ENCODE data around the gene CXCL16. TPM values are rescaled to one million over a fixed set of nuclear protein-coding genes. Genes with fewer than 3 reads are reported as not detected.

CXCL16 gene
- total and polyA plus RNA-seq, 2 of the 13 experiments (the other 11 are each of a cell fraction or from before 2014, with no cell fraction given), result 9.4 to 101 TPM

DNA sequence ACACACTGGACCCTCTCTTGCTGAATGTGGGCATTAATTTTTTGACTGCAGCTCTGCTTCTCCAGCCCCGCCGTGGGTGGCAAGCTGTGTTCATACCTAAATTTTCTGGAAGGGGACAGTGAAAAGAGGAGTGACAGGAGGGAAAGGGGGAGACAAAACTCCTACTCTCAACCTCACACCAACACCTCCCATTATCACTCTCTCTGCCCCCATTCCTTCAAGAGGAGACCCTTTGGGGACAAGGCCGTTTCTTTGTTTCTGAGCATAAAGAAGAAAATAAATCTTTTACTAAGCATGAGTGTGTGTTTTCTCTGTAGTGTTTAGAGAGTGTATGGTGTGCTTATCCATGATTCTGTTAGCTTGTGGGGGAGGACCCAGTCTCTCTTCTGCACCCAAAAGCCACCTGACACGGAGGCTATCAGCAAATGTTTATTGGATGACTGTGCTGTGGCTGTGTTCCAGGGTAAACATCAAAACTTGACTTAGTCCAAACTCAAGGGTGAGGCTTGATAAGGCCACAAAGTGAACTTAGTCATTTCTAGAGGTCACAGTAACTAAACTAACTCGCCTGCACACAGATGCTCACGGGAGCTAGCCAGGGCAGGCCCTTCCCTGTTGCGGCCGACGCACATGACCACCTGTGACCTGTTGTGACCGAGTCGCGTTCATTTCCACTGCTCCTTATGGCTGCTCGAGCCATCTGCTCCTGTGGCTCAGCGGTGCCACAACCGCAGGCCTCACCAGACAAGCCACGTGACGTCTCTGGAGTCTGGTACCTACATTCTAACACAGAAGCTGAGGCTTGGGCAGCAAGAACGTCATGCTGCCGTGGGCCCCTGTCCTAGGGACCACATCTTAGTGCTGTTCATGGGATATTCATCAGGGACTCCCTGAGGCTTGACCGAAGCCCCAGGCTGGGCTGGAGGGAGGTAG is 18.3 kb downstream of the CXCL16 start (continued):
- TF ChIP-seq, protein P1, sequence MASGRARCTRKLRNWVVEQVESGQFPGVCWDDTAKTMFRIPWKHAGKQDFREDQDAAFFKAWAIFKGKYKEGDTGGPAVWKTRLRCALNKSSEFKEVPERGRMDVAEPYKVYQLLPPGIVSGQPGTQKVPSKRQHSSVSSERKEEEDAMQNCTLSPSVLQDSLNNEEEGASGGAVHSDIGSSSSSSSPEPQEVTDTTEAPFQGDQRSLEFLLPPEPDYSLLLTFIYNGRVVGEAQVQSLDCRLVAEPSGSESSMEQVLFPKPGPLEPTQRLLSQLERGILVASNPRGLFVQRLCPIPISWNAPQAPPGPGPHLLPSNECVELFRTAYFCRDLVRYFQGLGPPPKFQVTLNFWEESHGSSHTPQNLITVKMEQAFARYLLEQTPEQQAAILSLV (CRISPR knock-in tag; IDR thresholded peaks at IDR 0.05; ENCODE audit: borderline replicate concordance), result peak; percentile 60; the same call in 1 of the 2 replicates
- TF ChIP-seq RBM39 (IDR thresholded peaks at IDR 0.05; ENCODE audit: low read depth, low read length, poor library complexity, severe bottlenecking), result no peak
- TF ChIP-seq JARID2 (CRISPR knock-in tag; IDR thresholded peaks at IDR 0.05; ENCODE audit: insufficient replicate concordance), result no peak
- TF ChIP-seq ZNF530 (CRISPR knock-in tag; IDR thresholded peaks at IDR 0.05; ENCODE audit: low read depth), result no peak
- TF ChIP-seq KDM5A (IDR thresholded peaks at IDR 0.05; ENCODE audit: borderline replicate concordance, low read length), result no peak
- TF ChIP-seq GATA4 (IDR thresholded peaks at IDR 0.05; ENCODE audit: borderline replicate concordance, low read depth), result no peak
- no peak; the same call in 1 of the 2 replicates for TF ChIP-seq ZKSCAN1 (IDR thresholded peaks at IDR 0.05; ENCODE audit: low read length)
- TF ChIP-seq, protein P2, sequence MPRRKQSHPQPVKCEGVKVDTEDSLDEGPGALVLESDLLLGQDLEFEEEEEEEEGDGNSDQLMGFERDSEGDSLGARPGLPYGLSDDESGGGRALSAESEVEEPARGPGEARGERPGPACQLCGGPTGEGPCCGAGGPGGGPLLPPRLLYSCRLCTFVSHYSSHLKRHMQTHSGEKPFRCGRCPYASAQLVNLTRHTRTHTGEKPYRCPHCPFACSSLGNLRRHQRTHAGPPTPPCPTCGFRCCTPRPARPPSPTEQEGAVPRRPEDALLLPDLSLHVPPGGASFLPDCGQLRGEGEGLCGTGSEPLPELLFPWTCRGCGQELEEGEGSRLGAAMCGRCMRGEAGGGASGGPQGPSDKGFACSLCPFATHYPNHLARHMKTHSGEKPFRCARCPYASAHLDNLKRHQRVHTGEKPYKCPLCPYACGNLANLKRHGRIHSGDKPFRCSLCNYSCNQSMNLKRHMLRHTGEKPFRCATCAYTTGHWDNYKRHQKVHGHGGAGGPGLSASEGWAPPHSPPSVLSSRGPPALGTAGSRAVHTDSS (CRISPR knock-in tag; conservative IDR thresholded peaks at IDR 0.05), result no peak
- TF ChIP-seq, protein P3, sequence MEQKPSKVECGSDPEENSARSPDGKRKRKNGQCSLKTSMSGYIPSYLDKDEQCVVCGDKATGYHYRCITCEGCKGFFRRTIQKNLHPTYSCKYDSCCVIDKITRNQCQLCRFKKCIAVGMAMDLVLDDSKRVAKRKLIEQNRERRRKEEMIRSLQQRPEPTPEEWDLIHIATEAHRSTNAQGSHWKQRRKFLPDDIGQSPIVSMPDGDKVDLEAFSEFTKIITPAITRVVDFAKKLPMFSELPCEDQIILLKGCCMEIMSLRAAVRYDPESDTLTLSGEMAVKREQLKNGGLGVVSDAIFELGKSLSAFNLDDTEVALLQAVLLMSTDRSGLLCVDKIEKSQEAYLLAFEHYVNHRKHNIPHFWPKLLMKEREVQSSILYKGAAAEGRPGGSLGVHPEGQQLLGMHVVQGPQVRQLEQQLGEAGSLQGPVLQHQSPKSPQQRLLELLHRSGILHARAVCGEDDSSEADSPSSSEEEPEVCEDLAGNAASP (CRISPR knock-in tag; IDR thresholded peaks at IDR 0.05; ENCODE audit: borderline replicate concordance), result peak; percentile 85; the same call in 1 of the 2 replicates
- TF ChIP-seq, protein P4, sequence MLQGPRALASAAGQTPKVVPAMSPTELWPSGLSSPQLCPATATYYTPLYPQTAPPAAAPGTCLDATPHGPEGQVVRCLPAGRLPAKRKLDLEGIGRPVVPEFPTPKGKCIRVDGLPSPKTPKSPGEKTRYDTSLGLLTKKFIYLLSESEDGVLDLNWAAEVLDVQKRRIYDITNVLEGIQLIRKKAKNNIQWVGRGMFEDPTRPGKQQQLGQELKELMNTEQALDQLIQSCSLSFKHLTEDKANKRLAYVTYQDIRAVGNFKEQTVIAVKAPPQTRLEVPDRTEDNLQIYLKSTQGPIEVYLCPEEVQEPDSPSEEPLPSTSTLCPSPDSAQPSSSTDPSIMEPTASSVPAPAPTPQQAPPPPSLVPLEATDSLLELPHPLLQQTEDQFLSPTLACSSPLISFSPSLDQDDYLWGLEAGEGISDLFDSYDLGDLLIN (CRISPR knock-in tag; IDR thresholded peaks at IDR 0.05; ENCODE audit: borderline replicate concordance), result no peak
- TF ChIP-seq REXO4 (CRISPR knock-in tag; IDR thresholded peaks at IDR 0.05; ENCODE audit: borderline replicate concordance), result no peak
- TF ChIP-seq ZNF672 (CRISPR knock-in tag; IDR thresholded peaks at IDR 0.05), result no peak
- TF ChIP-seq ZC3H13 (CRISPR knock-in tag; IDR thresholded peaks at IDR 0.05), result no peak; the same call in 1 of the 2 replicates
- peak; percentile 25; the same call in 1 of the 2 replicates for TF ChIP-seq POGZ (CRISPR knock-in tag; IDR thresholded peaks at IDR 0.05)
- no peak for TF ChIP-seq CHCHD3 (CRISPR knock-in tag; IDR thresholded peaks at IDR 0.05)
- 0 out of 2 replicates have a peak, but pooled peaks have one; percentile 67 for TF ChIP-seq MIXL1 (CRISPR knock-in tag; IDR thresholded peaks at IDR 0.05)
- no peak for TF ChIP-seq ZFP82 (CRISPR knock-in tag; IDR thresholded peaks at IDR 0.05; ENCODE audit: borderline replicate concordance)
- TF ChIP-seq ZNF207 (IDR thresholded peaks at IDR 0.05; ENCODE audit: borderline replicate concordance), result no peak
- peak; percentile 50; the same call in 1 of the 2 replicates for TF ChIP-seq ERF (CRISPR knock-in tag; IDR thresholded peaks at IDR 0.05)

Data from HepG2 (cell line).